D721Med (cell line): ENCODE data around the gene ADAT3.
"Not testable (repeated sequence)": the region's sequence is repeated elsewhere in the genome, so short reads cannot be mapped to it uniquely, and the experiment has no call there.

ENCODE experiments used
- DNase-seq: peaks from one replicate; pipeline ENCODE4 v3.0.0; 2011; ENCODE audit warnings: low spot score; ENCODE audit not compliant: insufficient read length
- FAIRE-seq: peaks from 2 replicates; lab custom pipeline; 2011; peaks lifted over from hg19 to GRCh38; lab: Jason Lieb, UNC
- CTCF ChIP-seq: IDR thresholded peaks from 2 replicates; pipeline ENCODE4 v1.5.1; 2012; ENCODE audit warnings: mild to moderate bottlenecking, control low read depth; ENCODE audit not compliant: insufficient read depth; ENCODE audit errors: missing control alignments

Gene ADAT3

GRCh38 chr19:1868971-1869370 lies 36.2 kb upstream of the ADAT3 start:
- no peak for FAIRE-seq
- no peak for TF ChIP-seq CTCF
- DNase-seq = no peak

- FAIRE-seq (no peak), DNase-seq (no peak)
- no peak for TF ChIP-seq CTCF
These were observed 34.0 kb upstream of the ADAT3 start for GRCh38 chr19:1871140-1871597.

GRCh38 chr19:1871630-1872029 lies 33.6 kb upstream of the ADAT3 start:
- TF ChIP-seq CTCF = no peak
- DNase-seq (no peak), FAIRE-seq (no peak)

GRCh38 chr19:1872807-1873523 lies 32.2 kb upstream of the ADAT3 start:
- no peak for TF ChIP-seq CTCF
- DNase-seq (no peak), FAIRE-seq (no peak)

- TF ChIP-seq CTCF = no peak
- FAIRE-seq (no peak), DNase-seq (no peak)
These were observed 31.4 kb upstream of the ADAT3 start for GRCh38 chr19:1873524-1874473.

GRCh38 chr19:1874554-1875185 lies 30.5 kb upstream of the ADAT3 start:
- no peak for TF ChIP-seq CTCF
- DNase-seq (no peak), FAIRE-seq (no peak)

GRCh38 chr19:1875265-1875645 lies 29.9 kb upstream of the ADAT3 start:
- DNase-seq, FAIRE-seq: not testable (repeated sequence)
